ENCODE results near the gene MAD1L1.

DNA sequence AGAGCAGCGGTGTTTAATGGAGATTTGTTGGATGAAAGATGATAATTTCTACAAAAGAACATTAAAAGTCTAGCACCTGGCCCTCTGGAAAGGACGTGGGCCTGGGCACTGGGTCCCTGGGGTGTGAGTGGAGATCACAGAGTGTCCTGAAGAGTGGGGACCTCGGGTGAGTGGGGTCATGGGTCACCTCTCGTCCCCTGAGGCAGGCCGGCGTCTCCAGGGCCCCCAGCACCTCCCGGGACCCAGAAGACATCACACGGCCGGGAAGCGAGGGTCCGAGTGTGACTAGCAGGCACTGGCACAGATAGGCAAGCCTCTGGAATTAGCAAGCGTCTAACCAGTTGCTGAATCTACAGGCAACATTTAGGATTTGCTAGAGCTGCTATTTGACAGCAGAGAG lies 257.2 kb downstream of the MAD1L1 start:
- TF ChIP-seq EZH2phosphoT487 (conservative IDR thresholded peaks at IDR 0.05; ENCODE audit: low read length): no peak
- TF ChIP-seq, protein P1, sequence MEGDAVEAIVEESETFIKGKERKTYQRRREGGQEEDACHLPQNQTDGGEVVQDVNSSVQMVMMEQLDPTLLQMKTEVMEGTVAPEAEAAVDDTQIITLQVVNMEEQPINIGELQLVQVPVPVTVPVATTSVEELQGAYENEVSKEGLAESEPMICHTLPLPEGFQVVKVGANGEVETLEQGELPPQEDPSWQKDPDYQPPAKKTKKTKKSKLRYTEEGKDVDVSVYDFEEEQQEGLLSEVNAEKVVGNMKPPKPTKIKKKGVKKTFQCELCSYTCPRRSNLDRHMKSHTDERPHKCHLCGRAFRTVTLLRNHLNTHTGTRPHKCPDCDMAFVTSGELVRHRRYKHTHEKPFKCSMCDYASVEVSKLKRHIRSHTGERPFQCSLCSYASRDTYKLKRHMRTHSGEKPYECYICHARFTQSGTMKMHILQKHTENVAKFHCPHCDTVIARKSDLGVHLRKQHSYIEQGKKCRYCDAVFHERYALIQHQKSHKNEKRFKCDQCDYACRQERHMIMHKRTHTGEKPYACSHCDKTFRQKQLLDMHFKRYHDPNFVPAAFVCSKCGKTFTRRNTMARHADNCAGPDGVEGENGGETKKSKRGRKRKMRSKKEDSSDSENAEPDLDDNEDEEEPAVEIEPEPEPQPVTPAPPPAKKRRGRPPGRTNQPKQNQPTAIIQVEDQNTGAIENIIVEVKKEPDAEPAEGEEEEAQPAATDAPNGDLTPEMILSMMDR (IDR thresholded peaks at IDR 0.05; ENCODE audit: insufficient read depth, low read length, poor library complexity, severe bottlenecking): no peak
